Loucy (cell line): ENCODE results near the gene TVP23A.

Experiments
- H2AFZ ChIP-seq: fragments of 200-600 bp; sonication (generic); 2 replicates; pipeline ENCODE4 v1.6.0; 2016; ENCODE audit warnings: antibody characterized with exemption, mild to moderate bottlenecking, low read length, moderate library complexity
- H3F3A ChIP-seq: fragments of 200-600 bp; 2 replicates; pipeline ENCODE4 v1.6.0; 2016; ENCODE audit warnings: antibody characterized with exemption, low read depth, mild to moderate bottlenecking
- H3K27me3 ChIP-seq: fragments of 200-600 bp; sonication (generic); 2 replicates; pipeline ENCODE4 v1.6.1; 2014; ENCODE audit warnings: low read length, mild to moderate bottlenecking; ENCODE audit not compliant: insufficient read depth, poor library complexity, severe bottlenecking
- H3K36me3 ChIP-seq: fragments of 200-600 bp; sonication (generic); 2 replicates; pipeline ENCODE4 v1.6.1; 2016; ENCODE audit warnings: low read length; ENCODE audit not compliant: insufficient read depth
- H3K4me1 ChIP-seq: fragments of 200-600 bp; sonication (generic); 2 replicates; pipeline ENCODE4 v1.5.1; 2014; ENCODE audit warnings: low read length, mild to moderate bottlenecking; ENCODE audit not compliant: insufficient read depth, poor library complexity, severe bottlenecking
- H3K4me2 ChIP-seq: fragments of 200-600 bp; sonication (generic); 2 replicates; pipeline ENCODE4 v1.6.0; 2014; ENCODE audit warnings: antibody characterized with exemption, low read length, low read depth, mild to moderate bottlenecking; ENCODE audit not compliant: poor library complexity, severe bottlenecking
- H3K4me3 ChIP-seq: fragments of 200-600 bp; sonication (generic); 2 replicates; pipeline ENCODE4 v1.5.1; 2014; ENCODE audit warnings: low read length, mild to moderate bottlenecking, mixed read lengths; ENCODE audit not compliant: poor library complexity, severe bottlenecking
- H3K79me2 ChIP-seq: fragments of 200-600 bp; sonication (generic); 2 replicates; pipeline ENCODE4 v1.6.1; 2014; ENCODE audit warnings: low read length; ENCODE audit not compliant: insufficient read depth
- H3K9ac ChIP-seq: fragments of 200-600 bp; sonication (generic); 2 replicates; pipeline ENCODE4 v1.6.0; 2014; ENCODE audit warnings: mild to moderate bottlenecking, low read depth, low read length, moderate library complexity; ENCODE audit not compliant: poor library complexity, severe bottlenecking
- H3K9me2 ChIP-seq: fragments of 200-600 bp; sonication (generic); replicated peaks from 2 replicates; pipeline ENCODE4 v1.6.1; 2016; ENCODE audit warnings: low read depth, low read length, mixed read lengths
- H3K9me3 ChIP-seq: fragments of 200-600 bp; sonication (generic); 2 replicates; pipeline ENCODE4 v1.6.1; 2014; ENCODE audit warnings: mild to moderate bottlenecking, antibody characterized with exemption, low read length, low read depth; ENCODE audit not compliant: insufficient read depth
- H4K20me1 ChIP-seq: fragments of 200-600 bp; sonication (generic); 2 replicates; pipeline ENCODE4 v1.6.0; 2014; ENCODE audit warnings: antibody characterized with exemption, low read length, mild to moderate bottlenecking; ENCODE audit not compliant: insufficient read depth, poor library complexity, severe bottlenecking
- EZH2phosphoT487 ChIP-seq: fragments of 200-600 bp; IDR thresholded peaks from 2 replicates; pipeline ENCODE4 v1.6.1; 2018; ENCODE audit warnings: antibody characterized with exemption, mild to moderate bottlenecking, moderate library complexity, borderline replicate concordance
- TF ChIP-seq, protein P1 (sequence below): fragments of 200-600 bp; sonication (generic); conservative IDR thresholded peaks from 2 replicates; pipeline ENCODE4 v1.5.1; 2014; ENCODE audit warnings: mild to moderate bottlenecking, antibody characterized with exemption, low read length

The TVP23A gene

DNA sequence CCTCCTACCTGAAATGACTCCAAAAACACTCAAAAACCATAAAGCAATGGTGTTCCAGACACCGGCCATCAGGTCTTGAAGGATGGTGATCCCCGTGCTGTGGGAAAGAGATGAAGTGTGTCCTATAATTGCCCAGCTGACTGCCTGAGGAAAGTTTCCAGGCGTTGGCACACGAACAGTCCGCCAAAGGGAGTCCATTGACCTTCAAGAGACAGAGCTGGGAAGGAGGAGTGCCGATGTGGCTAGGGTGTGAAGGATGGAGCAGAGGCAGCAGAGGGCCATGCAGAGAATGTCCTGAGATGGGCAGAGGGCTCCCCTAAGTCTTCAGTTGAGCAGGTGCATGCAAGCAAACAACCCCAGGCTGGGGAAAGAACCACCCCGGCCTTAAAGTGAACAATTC, 86.8 kb downstream of the TVP23A start:
- TF ChIP-seq EZH2phosphoT487 = no peak
- TF ChIP-seq, protein P1, sequence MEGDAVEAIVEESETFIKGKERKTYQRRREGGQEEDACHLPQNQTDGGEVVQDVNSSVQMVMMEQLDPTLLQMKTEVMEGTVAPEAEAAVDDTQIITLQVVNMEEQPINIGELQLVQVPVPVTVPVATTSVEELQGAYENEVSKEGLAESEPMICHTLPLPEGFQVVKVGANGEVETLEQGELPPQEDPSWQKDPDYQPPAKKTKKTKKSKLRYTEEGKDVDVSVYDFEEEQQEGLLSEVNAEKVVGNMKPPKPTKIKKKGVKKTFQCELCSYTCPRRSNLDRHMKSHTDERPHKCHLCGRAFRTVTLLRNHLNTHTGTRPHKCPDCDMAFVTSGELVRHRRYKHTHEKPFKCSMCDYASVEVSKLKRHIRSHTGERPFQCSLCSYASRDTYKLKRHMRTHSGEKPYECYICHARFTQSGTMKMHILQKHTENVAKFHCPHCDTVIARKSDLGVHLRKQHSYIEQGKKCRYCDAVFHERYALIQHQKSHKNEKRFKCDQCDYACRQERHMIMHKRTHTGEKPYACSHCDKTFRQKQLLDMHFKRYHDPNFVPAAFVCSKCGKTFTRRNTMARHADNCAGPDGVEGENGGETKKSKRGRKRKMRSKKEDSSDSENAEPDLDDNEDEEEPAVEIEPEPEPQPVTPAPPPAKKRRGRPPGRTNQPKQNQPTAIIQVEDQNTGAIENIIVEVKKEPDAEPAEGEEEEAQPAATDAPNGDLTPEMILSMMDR = no peak
- H3K9ac ChIP-seq = no peak overlapping the region
- H3K4me3 ChIP-seq = no peak overlapping the region
- H3K36me3 ChIP-seq = no peaks in the 10 kb centered on the region
- H3K4me1 ChIP-seq = no peaks in the 10 kb centered on the region
- H4K20me1 ChIP-seq = no peaks in the 10 kb centered on the region
- H2AFZ ChIP-seq = no peak overlapping the region
- H3K27me3 ChIP-seq = no peaks in the 10 kb centered on the region
- no peak overlapping the region for H3K4me2 ChIP-seq
- H3K9me3 ChIP-seq = no peaks in the 10 kb centered on the region
- no peaks in the 10 kb centered on the region for H3K9me2 ChIP-seq
- H3K79me2 ChIP-seq = no peaks in the 10 kb centered on the region
- no peaks in the 10 kb centered on the region for H3F3A ChIP-seq

DNA sequence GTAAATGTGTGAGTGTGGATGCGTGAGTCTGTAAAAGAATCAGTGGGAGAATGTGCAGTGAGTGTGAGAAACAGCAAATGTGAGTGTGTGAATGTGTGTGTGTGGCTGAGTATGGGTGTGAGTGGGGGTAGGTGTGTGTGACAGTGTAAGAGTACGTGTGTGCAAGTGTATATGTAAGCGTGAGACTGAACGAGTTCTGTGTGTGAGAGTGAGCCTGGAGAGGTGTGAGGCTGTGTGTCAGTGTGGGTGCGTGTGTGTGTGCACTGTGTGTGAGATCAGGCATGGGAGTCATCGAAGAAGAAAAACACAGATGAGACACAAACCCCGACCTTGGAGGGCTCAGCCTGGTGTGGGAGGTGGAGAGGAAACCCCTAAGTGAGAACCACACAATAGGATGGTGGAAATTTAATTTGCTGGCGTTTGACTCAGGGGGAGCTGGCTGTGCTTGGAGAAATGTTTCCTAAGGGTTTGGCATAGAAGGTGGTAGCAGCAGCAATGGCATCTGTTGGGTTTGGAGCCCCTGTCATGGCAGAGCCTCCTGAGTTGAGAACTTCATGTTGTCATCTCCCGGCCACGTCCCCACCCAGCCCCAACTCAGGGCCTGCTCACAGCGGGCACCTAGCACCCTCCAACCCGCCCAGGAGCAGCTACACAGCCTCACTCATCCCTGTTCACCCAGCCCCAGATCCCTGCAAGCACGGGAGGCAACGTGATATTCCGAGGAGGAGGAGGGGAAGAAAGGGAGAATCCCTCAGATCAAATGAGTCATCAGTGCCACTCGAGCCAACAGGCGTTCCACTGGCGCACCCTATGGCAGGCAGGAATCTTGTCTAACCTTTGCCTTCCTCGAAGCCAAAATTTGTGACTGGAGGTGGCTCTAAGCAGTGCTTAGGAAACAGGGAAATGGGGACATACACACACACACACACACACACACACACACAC, 89.2 kb downstream of the TVP23A start:
- H3K36me3 ChIP-seq = no peaks in the 10 kb centered on the region
- H3F3A ChIP-seq = no peaks in the 10 kb centered on the region
- no peaks in the 10 kb centered on the region for H3K27me3 ChIP-seq
- no peaks in the 10 kb centered on the region for H3K79me2 ChIP-seq
- H3K9ac ChIP-seq = no peak overlapping the region
- H3K4me2 ChIP-seq = no peak overlapping the region
- H3K9me3 ChIP-seq = no peaks in the 10 kb centered on the region
- H3K4me3 ChIP-seq = no peak overlapping the region
- TF ChIP-seq, protein P1 = no peak
- no peaks in the 10 kb centered on the region for H4K20me1 ChIP-seq
- no peaks in the 10 kb centered on the region for H3K4me1 ChIP-seq
- no peak overlapping the region for H2AFZ ChIP-seq
- no peaks in the 10 kb centered on the region for H3K9me2 ChIP-seq

DNA sequence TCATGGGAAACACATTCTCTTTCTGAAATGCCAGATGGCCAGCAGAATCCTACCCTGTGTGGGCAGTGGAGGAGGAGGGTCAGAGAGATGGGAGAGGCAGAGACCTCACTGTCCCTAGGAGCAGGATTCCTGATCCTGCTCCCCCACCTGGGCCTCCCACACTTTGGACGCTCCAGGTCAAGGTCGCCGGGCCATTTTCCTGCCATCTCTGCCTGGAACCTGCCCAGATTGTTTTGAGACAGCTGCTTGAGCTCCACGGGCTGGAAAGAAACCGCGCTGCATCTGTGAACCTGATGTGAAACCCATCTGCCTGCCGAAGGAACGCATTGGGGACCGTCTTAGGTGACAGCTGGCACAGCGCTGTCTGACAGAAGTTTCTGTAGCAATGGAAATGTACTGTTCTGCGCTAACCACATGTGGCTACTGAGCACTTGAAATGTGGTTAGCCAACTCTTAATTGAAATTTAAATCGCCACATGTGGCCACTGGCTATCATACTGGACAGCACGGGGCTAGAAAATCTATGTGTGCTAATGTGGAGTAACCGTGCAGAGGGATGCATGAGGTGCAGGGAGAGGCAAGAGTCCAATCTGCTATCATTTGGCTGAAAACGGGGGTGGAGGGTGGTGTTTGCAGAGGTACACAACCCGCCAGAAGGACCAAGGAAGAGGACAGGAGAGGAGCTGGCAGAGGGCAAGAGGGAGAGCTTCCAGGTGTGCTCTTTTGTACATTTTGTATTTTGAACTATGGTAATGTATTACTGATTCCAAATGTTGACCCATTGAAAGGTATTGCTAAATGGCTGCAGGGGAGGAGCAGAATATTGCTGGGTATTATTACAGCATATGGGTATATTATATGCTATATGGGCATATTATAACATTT, 90.3 kb downstream of the TVP23A start:
- Histone ChIP-seq H4K20me1 (no peaks in the 10 kb centered on the region), H3K9me3 (no peaks in the 10 kb centered on the region), H2AFZ (no peak overlapping the region), H3K9ac (no peak overlapping the region), H3K27me3 (no peaks in the 10 kb centered on the region), H3K4me3 (no peak overlapping the region), H3K4me2 (no peak overlapping the region), H3K79me2 (no peaks in the 10 kb centered on the region), H3K36me3 (no peaks in the 10 kb centered on the region), H3F3A (no peaks in the 10 kb centered on the region), H3K4me1 (no peaks in the 10 kb centered on the region), H3K9me2 (no peaks in the 10 kb centered on the region)
- TF ChIP-seq, protein P1 = no peak
- TF ChIP-seq EZH2phosphoT487 = no peak
